Measurements from ENCODE around the gene PLCXD1.
"Not testable (repeated sequence)": the region's sequence is repeated elsewhere in the genome, so short reads cannot be mapped to it uniquely, and the experiment has no call there.

Gene PLCXD1

GRCh38 chrX:295136-295535 is 14.0 kb downstream of the PLCXD1 start:
- DNase-seq: no peak

GRCh38 chrX:298993-299392 is 17.8 kb downstream of the PLCXD1 start:
- no peak for DNase-seq

- no peak for DNase-seq
Measured at GRCh38 chrX:300334-300733, 19.2 kb downstream of the PLCXD1 start.

GRCh38 chrX:302975-303374 is 21.8 kb downstream of the PLCXD1 start:
- DNase-seq: no peak

GRCh38 chrX:305781-306613 is 24.8 kb downstream of the PLCXD1 start:
- DNase-seq: not testable (repeated sequence)

- DNase-seq: not testable (repeated sequence)
Measured at GRCh38 chrX:306614-307251, 25.6 kb downstream of the PLCXD1 start.

GRCh38 chrX:307261-308111 is 26.3 kb downstream of the PLCXD1 start:
- DNase-seq: no peak

GRCh38 chrX:308821-309520 is 27.8 kb downstream of the PLCXD1 start:
- DNase-seq: no peak

- no peak for DNase-seq
Measured at GRCh38 chrX:310621-311155, 29.5 kb downstream of the PLCXD1 start.

- no peak for DNase-seq
Measured at GRCh38 chrX:311156-312129, 30.3 kb downstream of the PLCXD1 start.

GRCh38 chrX:312621-313331 is 31.6 kb downstream of the PLCXD1 start:
- DNase-seq: no peak

GRCh38 chrX:313546-313945 is 32.4 kb downstream of the PLCXD1 start:
- no peak for DNase-seq

GRCh38 chrX:314049-314448 is 32.9 kb downstream of the PLCXD1 start:
- DNase-seq: no peak

- DNase-seq: no peak
Measured at GRCh38 chrX:314781-315595, 33.8 kb downstream of the PLCXD1 start.

GRCh38 chrX:316351-317325 is 35.5 kb downstream of the PLCXD1 start:
- no peak for DNase-seq

- DNase-seq: no peak
Measured at GRCh38 chrX:317424-318067, 36.4 kb downstream of the PLCXD1 start.

- DNase-seq: no peak
Measured at GRCh38 chrX:318068-318738, 37.0 kb downstream of the PLCXD1 start.
